SK-N-SH treated with all-trans-retinoic acid at 6 μM for 48 hours (cell line): ENCODE results near the gene CD40.

ENCODE experiments used
- BACH2 ChIP-seq: fragments of 250-450 bp; sonication (Bioruptor Pico); IDR thresholded peaks from 2 replicates; pipeline ENCODE4 v1.9.0; 2021; ENCODE audit warnings: mild to moderate bottlenecking, borderline replicate concordance
- CSRNP3 ChIP-seq: fragments of 250-450 bp; sonication (Bioruptor Pico); IDR thresholded peaks from 2 replicates; pipeline ENCODE4 v1.5.1; 2021; ENCODE audit warnings: mild to moderate bottlenecking, moderate library complexity
- OSR1 ChIP-seq: fragments of 250-450 bp; sonication (Bioruptor Pico); IDR thresholded peaks from 2 replicates; pipeline ENCODE4 v1.8.0; 2022; ENCODE audit warnings: moderate library complexity, mild to moderate bottlenecking, inconsistent platforms
- ZFP3 ChIP-seq: fragments of 250-450 bp; sonication (Bioruptor Pico); IDR thresholded peaks from 2 replicates; pipeline ENCODE4 v1.5.0; 2020; ENCODE audit warnings: mild to moderate bottlenecking, moderate library complexity

- TF ChIP-seq OSR1 (CRISPR knock-in tag) (no peak), CSRNP3 (no peak), ZFP3 (no peak), BACH2 (no peak)
Measured at GRCh38 chr20:46145713-46146112, 27.6 kb downstream of the CD40 start.
